Effector memory CD8-positive, alpha-beta T cell (primary cell): ENCODE measurements around the gene SSBP4.

ENCODE experiments used
- ATAC-seq: fragments of 150-1000 bp; cut with Tn5 transposase; replicated peaks from 2 replicates; pipeline ENCODE4 v1.10.0; 2021; ENCODE audit warnings: mild to moderate bottlenecking, moderate library complexity
- DNase-seq, 3 experiments: peaks; one replicate each; pipeline ENCODE4 v3.0.0; 2021
- H3K27ac Mint-ChIP-seq, 2 donors: one replicate each; pipeline ENCODE4 v1.8.0; 2022; ENCODE audit warnings: mild to moderate bottlenecking in 2 of 2, mixed read lengths in 2 of 2, moderate library complexity in 2 of 2
- H3K27me3 Mint-ChIP-seq, 2 donors: one replicate each; pipeline ENCODE4 v1.8.0; 2022; ENCODE audit warnings: mixed read lengths in 2 of 2
- H3K36me3 Mint-ChIP-seq: one replicate; pipeline ENCODE4 v1.8.0; 2022; ENCODE audit warnings: mild to moderate bottlenecking, moderate library complexity, mixed read lengths; ENCODE audit not compliant: insufficient read depth
- H3K4me1 Mint-ChIP-seq, 2 donors: one replicate each; pipeline ENCODE4 v1.8.0; 2022; ENCODE audit warnings: low read depth in 2 of 2, mixed read lengths in 2 of 2
- H3K4me3 Mint-ChIP-seq, 2 donors: one replicate each; pipeline ENCODE4 v1.8.0; 2022; ENCODE audit warnings: mild to moderate bottlenecking in 2 of 2, mixed read lengths in 2 of 2, moderate library complexity in 2 of 2
- H3K9me3 Mint-ChIP-seq, 2 donors: one replicate each; pipeline ENCODE4 v1.8.0; 2022; ENCODE audit warnings: mixed read lengths in 2 of 2

SSBP4 gene

DNA sequence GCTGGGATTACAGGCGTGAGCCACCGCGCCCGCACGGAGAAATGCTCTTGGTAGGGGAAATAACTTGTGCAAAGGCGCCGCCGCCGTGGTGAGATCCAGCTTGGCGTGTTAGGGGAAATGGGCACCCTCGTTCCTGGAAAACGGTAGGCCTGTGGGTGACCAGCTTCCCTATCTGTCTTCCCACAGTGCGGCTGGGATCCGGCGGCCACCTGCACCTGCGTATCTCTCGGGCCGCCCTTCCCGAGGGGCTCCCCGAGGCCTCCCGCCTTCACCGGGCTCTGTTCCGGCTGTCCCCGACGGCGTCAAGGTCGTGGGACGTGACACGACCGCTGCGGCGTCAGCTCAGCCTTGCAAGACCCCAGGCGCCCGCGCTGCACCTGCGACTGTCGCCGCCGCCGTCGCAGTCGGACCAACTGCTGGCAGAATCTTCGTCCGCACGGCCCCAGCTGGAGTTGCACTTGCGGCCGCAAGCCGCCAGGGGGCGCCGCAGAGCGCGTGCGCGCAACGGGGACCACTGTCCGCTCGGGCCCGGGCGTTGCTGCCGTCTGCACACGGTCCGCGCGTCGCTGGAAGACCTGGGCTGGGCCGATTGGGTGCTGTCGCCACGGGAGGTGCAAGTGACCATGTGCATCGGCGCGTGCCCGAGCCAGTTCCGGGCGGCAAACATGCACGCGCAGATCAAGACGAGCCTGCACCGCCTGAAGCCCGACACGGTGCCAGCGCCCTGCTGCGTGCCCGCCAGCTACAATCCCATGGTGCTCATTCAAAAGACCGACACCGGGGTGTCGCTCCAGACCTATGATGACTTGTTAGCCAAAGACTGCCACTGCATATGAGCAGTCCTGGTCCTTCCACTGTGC is 30.9 kb upstream of the SSBP4 start:
- ATAC-seq (peak; percentile 90), DNase-seq (peak; percentile 67 to 77 (median 68))
- peaks cover 3 to 6% of the 10 kb centered on the region in 2 donors for H3K4me1 Mint-ChIP-seq
- peaks cover 17% of the 10 kb centered on the region for H3K36me3 Mint-ChIP-seq
- H3K27ac Mint-ChIP-seq, result peak overlapping the region in 1 of 2 donors; percentile 67
- H3K9me3 Mint-ChIP-seq, result no peaks in the 10 kb centered on the region
- peaks cover 0 to 40% of the 10 kb centered on the region in 2 donors for H3K27me3 Mint-ChIP-seq
- H3K4me3 Mint-ChIP-seq, result peak overlapping the region; percentile 76 to 79

DNA sequence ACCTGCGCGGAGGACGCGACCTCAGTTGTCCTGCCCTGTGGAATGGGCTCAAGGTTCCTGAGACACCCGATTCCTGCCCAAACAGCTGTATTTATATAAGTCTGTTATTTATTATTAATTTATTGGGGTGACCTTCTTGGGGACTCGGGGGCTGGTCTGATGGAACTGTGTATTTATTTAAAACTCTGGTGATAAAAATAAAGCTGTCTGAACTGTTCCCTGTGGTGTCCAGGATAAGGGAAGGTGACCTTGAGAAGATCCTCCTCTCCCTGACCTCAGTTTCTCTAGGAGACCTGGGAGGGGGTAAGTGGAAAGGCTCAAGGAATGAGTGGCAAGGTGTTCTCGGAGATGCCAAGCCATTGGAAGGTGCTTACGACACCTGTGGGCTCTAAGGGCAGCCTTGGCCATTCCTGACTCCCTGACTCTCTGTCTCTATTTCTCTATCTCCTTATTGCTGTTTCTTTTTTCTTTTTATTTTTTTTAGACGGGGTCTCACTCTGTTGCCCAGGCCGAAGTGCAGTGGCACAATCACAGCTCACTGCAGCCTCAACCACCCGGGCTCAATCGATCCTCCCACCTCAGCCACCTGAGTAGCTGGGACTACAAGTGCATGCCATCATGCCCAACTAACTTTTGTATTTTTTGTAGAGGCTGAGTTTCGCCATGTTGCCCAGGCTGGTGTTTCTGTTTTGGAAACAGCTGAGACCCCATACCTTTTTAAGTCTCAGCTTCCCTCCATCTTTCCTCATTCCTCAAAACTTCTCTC is 30.1 kb upstream of the SSBP4 start:
- ATAC-seq (no peak), DNase-seq (no peak)
- H3K9me3 Mint-ChIP-seq, result no peaks in the 10 kb centered on the region
- peaks cover 16% of the 10 kb centered on the region for H3K36me3 Mint-ChIP-seq
- H3K4me3 Mint-ChIP-seq, result peak overlapping the region; percentile 54 to 79
- no peak overlapping the region for H3K27ac Mint-ChIP-seq
- H3K4me1 Mint-ChIP-seq, result peaks cover 3 to 6% of the 10 kb centered on the region in 2 donors
- peaks cover 0 to 41% of the 10 kb centered on the region in 2 donors for H3K27me3 Mint-ChIP-seq

DNA sequence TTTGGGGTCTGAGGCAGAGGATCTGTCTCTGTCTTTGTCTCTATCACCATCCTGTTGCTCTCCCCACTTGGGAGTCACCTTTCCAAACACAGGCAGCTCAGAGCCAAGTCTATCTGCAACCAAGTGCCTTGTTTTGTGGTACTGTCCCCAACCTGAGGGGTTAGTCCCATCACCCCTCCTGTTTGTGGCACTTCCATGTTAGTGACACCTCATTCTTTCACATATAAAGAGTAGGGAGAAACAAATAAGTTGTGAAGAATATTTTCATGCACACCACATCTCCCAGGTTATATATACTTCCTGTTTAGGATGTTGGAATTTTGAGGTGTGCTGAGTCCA is 29.5 kb upstream of the SSBP4 start:
- Mint-ChIP-seq H3K4me3 (peak overlapping the region; percentile 54 to 79), H3K4me1 (peaks cover 3 to 6% of the 10 kb centered on the region in 2 donors), H3K27ac (no peak overlapping the region), H3K9me3 (no peaks in the 10 kb centered on the region), H3K36me3 (peaks cover 13% of the 10 kb centered on the region), H3K27me3 (peaks cover 0 to 39% of the 10 kb centered on the region in 2 donors)
- no peak for ATAC-seq
- DNase-seq, result no peak

DNA sequence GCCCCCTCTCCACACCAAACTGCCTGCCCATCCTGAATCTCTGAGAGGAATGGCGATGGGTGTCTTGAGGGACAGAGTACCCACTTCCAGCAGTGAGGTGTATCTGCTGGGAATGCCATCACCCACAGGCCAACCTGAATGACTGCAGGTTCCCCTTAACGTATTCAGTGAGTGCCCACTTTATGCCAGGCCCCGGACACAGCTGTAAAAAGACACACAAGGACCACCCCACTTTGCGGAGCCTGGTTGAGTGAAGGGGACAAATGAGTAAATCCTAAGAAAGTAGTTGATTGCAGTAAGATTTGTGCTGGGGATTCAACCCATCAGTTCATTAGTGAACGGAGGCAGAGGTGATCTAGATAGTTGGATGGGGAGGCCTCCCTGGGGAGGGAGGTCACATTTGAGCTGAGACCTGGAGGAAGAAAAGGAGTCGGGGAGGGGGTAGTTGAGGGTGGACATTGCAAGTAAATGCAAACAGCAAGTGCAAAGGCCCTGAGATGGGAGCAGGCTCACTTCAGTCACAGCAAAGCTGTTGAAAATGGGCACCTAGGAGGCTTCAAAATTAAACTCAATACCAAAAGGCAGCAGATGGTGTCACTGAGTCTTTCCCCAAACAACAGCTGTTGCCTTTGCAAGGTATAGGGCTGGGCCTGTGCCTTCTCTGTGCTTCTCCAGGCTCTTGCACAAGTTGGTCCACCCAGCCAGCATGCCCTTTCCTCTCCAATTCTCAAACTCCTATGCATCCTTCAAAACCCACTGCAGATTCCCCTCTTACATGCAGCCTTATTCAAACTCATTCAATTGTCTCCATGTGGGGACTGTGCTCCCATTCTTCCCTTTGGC is 28.9 kb upstream of the SSBP4 start:
- Mint-ChIP-seq H3K9me3 (no peaks in the 10 kb centered on the region), H3K27me3 (peaks cover 0 to 33% of the 10 kb centered on the region in 2 donors), H3K4me1 (peaks cover 3 to 6% of the 10 kb centered on the region in 2 donors), H3K36me3 (peaks cover 13% of the 10 kb centered on the region), H3K4me3 (peak overlapping the region in 1 of 2 donors; percentile 79), H3K27ac (no peak overlapping the region)
- no peak for DNase-seq
- no peak for ATAC-seq

DNA sequence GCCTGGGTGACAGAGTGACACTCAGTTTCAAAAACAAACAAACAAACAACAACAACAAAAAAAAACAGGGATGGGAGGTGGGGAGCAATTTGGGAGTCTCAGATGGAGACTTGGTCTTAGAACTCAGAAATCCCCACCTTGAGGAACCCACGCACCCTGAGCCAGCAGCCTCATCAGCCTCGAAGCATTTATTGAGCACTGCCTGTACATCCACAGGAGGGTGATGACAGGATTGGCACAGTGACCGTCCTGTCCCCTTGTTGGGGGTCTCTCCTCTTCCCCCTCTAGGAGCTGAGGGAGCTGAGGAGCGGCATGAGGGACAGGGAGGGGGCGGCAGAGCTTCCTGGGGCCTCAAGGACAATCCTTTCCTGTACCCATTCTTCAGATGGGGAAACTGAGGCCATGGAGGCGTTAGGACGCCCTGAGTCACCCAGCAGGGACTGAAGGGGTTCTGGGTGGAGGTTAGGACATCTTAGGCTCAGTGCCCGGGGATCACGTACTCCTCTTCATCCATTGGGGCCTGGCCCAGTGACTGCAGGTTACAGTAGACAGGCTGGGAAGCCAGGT is 27.6 kb upstream of the SSBP4 start:
- H3K27ac Mint-ChIP-seq, result peak overlapping the region in 1 of 2 donors; percentile 12
- H3K9me3 Mint-ChIP-seq, result no peaks in the 10 kb centered on the region
- DNase-seq (no peak), ATAC-seq (no peak)
- H3K4me3 Mint-ChIP-seq, result no peak overlapping the region
- H3K4me1 Mint-ChIP-seq, result peaks cover 3 to 6% of the 10 kb centered on the region in 2 donors
- H3K36me3 Mint-ChIP-seq, result peaks cover 13% of the 10 kb centered on the region
- H3K27me3 Mint-ChIP-seq, result peaks cover 0 to 28% of the 10 kb centered on the region in 2 donors

DNA sequence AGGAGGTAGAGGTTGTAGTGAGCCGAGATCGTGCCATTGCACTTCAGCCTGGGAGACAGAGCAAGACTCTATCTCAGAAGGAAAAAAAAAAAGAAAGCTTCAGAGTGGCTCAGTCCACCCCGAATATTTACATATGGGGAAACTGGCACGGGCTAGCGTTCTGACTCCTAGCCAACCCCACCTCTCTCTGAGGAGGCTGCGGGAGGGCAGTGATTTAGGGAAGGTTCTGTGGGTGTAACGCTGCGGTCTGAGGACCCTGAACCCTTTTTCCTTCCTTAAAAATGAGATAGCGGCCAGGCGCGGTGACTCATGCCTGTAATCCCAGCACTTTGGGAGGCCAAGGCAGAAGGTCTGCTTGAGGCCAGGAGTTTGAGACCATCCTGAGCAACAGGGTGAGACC is 26.8 kb upstream of the SSBP4 start:
- H3K9me3 Mint-ChIP-seq, result no peaks in the 10 kb centered on the region
- DNase-seq, result no peak
- no peak overlapping the region for H3K27ac Mint-ChIP-seq
- H3K4me1 Mint-ChIP-seq, result peaks cover 5 to 8% of the 10 kb centered on the region in 2 donors
- H3K36me3 Mint-ChIP-seq, result peaks cover 10% of the 10 kb centered on the region
- peaks cover 0 to 24% of the 10 kb centered on the region in 2 donors for H3K27me3 Mint-ChIP-seq
- peak overlapping the region in 1 of 2 donors; percentile 14 for H3K4me3 Mint-ChIP-seq
- no peak for ATAC-seq

DNA sequence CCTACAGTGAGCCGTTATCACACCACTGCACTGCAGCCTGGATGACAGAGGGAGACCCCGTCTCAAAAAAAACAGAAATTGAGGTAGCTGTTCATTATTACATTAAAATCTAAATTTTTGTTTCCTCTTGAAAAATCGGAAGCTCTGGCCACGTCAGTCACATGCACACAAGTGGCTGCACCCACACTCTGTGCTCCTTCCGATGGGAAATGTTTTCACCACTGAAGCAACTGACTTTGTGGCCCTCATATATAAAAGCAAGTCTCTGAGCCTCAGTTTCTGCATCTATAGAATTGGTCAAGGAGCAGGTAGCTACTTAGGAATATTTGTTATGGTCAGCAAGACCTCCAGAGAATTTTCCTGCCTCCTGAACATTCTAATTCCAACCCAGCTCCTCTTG is 26.3 kb upstream of the SSBP4 start:
- peak overlapping the region in 1 of 2 donors; percentile 14 for H3K4me3 Mint-ChIP-seq
- no peak overlapping the region for H3K27ac Mint-ChIP-seq
- DNase-seq (no peak), ATAC-seq (no peak)
- peaks cover under 1 to 11% of the 10 kb centered on the region in 2 donors for H3K4me1 Mint-ChIP-seq
- H3K36me3 Mint-ChIP-seq, result peaks cover 8% of the 10 kb centered on the region
- H3K27me3 Mint-ChIP-seq, result peaks cover 5 to 28% of the 10 kb centered on the region in 2 donors
- H3K9me3 Mint-ChIP-seq, result no peaks in the 10 kb centered on the region

DNA sequence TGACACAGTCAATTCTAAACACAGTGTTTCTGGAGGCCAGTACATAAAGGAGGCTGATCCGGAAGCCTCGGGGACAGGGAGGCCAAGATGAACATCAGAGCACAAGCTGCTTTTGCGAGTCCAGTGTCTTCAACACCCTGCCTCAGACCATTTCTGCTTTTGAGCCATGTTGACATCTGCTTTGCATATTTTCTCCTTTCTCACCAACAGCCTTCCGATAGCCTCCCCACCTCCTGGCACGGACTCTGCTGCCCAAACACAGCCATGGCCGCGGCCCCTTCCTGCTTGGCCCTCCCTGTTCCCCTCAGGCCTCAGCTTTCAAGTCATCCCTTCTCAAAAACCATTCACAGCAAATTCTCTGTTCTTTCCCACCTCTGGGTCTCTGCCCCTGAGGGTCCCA is 25.4 kb upstream of the SSBP4 start:
- no peak for DNase-seq
- no peak overlapping the region for H3K27ac Mint-ChIP-seq
- H3K9me3 Mint-ChIP-seq, result no peaks in the 10 kb centered on the region
- peaks cover 0 to 9% of the 10 kb centered on the region in 2 donors for H3K4me1 Mint-ChIP-seq
- peak; percentile 14 for ATAC-seq
- H3K27me3 Mint-ChIP-seq, result peaks cover 10 to 34% of the 10 kb centered on the region in 2 donors
- peak overlapping the region in 1 of 2 donors; percentile 19 for H3K4me3 Mint-ChIP-seq
- H3K36me3 Mint-ChIP-seq, result peaks cover 4% of the 10 kb centered on the region

DNA sequence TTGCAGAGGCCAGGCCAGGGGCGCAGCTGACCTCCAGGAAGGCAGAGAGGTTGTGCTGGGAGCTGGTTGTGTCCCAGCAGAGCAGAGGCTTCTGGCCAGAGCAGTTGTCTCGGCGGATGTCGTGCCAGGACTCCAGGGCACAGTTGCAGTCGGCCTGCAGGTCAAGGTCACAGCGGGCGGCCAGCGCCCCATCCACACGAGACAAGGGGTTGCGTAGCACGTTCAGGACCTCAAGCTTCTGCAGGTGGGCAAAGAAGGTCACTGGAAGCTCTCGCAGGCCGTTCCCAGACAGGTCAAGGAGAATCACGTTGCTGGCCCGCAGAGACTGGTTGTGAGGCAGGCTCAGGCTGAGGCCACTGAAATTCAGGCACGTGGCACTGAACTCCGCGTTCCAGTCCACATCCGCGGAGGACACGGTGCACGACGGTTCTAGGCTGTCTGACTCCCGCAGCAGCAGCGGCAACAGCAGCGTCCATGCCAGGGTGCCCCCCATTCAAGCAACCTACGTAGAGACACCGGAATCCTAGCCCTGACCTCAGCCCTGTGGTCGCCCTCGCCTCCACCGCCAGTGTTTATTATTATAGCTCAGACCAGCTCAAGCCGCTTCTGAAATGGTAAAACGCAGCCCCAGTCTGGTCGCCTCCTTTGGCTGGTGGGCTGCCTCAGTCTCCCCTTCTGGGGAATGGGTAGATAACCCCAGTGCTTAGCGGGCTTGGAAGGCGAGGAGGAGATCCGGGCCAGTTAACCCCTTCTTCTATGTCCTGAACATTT is 22.5 kb upstream of the SSBP4 start:
- peaks cover 0 to 9% of the 10 kb centered on the region in 2 donors for H3K4me1 Mint-ChIP-seq
- H3K4me3 Mint-ChIP-seq, result no peak overlapping the region
- H3K27me3 Mint-ChIP-seq, result peaks cover 10 to 38% of the 10 kb centered on the region in 2 donors
- peaks cover under 1% of the 10 kb centered on the region for H3K36me3 Mint-ChIP-seq
- DNase-seq, result no peak
- no peak overlapping the region for H3K27ac Mint-ChIP-seq
- no peaks in the 10 kb centered on the region for H3K9me3 Mint-ChIP-seq
- ATAC-seq, result no peak

DNA sequence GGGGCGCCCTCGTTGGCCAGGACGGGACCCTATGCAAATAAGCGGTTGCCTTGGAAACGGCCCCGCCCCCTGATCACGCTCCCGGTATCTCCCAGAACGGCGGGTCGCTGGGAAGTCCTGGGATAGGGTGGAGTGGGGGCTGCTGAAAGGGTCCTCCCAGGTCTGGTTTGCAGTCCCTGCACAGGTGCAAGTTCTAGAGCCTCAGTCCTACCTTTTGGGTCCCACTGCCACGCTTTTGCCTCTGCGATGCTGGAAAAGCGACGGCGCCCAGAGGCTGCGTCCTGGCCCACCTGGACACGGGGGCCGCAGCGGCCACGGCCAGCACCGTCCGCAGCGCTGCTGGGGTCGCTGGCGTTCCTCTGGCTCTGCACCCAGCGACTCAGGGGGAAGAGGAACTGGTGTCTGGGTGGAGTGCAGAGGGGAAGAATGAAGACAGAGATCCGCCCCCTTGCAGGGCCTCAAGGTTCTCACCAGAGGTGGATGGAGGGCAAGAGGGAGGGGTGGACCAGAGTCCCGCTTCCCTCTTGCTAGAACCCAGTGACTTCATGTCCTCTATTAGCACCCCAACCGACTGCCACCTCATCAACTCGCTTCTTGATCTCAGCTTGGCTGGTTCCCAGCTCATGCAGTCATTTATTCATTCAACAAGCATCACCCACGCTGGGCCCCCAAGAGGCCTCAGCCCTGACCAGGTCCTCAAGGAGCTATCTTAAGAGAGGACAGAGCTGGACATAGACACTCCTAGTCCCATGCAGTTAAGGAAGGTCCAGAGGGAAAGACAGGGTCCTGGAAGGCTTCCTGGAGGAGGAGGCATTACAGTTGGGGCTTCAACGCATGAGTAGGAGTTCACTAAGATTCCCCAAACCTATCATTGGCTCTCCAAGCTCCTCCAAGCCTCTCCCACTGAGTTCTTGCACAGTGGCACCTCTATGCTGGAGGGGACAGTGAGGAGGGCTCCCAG is 21.7 kb upstream of the SSBP4 start, which contains the start of gene LRRC25:
LRRC25 (minus strand) TSS at position 381 of the 961 bp plus-strand sequence. CDS start 659 bp downstream, outside the sequence.
- no peak within 1 kb of the TSS for H3K27ac Mint-ChIP-seq
- peak within 1 kb of the TSS; percentile 14 to 15 for H3K4me3 Mint-ChIP-seq

DNA sequence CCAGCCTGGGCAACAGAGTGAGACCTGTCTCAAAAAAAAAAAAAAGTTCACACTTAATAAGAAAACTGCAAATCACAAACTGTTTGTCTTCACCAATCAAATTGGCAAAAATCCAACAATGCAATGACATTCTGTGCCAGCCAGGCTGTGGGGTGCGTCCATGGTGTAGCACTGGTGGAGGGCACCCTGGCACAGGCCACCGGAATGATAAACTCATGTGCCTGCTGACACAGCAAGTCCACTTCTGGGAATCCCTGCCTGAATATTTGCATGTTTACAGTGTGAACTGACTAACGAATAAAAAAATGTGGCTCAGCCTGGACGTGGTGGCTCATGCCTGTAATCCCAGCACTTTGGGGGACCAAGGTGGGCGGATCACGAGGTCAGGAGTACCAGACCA is 20.2 kb upstream of the SSBP4 start:
- Mint-ChIP-seq H3K4me1 (peaks cover 0 to 12% of the 10 kb centered on the region in 2 donors), H3K27me3 (peaks cover 10 to 38% of the 10 kb centered on the region in 2 donors), H3K4me3 (no peak overlapping the region), H3K36me3 (peaks cover 7% of the 10 kb centered on the region), H3K9me3 (no peaks in the 10 kb centered on the region), H3K27ac (no peak overlapping the region)
- ATAC-seq (no peak), DNase-seq (no peak)

More for the DNA sequence above, 21.7 kb upstream of the SSBP4 start, which contains the start of gene LRRC25:
- H3K4me1 Mint-ChIP-seq, result peaks cover 0 to 12% of the 10 kb centered on the region in 2 donors
- H3K27me3 Mint-ChIP-seq, result peaks cover 10 to 43% of the 10 kb centered on the region in 2 donors
- peaks cover 7% of the 10 kb centered on the region for H3K36me3 Mint-ChIP-seq
- peak; percentile 74 for ATAC-seq
- H3K9me3 Mint-ChIP-seq, result no peaks in the 10 kb centered on the region
- no peak for DNase-seq
